ENCODE data around the gene PIGU. TPM values are rescaled to one million over a fixed set of nuclear protein-coding genes. Genes with fewer than 3 reads are reported as not detected.

The PIGU gene
- total RNA-seq, 1 experiment from 2014 or later = 24.4 TPM

- DNase-seq (ENCODE audit: low read depth in 1 of 2, low spot score in 2 of 2) = no peak
- H3K4me1 ChIP-seq (replicated peaks) = peaks cover 16% of the 10 kb centered on the region
- H3K27ac ChIP-seq = no peak overlapping the region
- peaks cover 34% of the 10 kb centered on the region for H3K36me3 ChIP-seq
- H3K27me3 ChIP-seq (replicated peaks) = no peaks in the 10 kb centered on the region
- no peak overlapping the region for H3K4me3 ChIP-seq
- H3K9me3 ChIP-seq (replicated peaks) = no peaks in the 10 kb centered on the region
Measured at GRCh38 chr20:34710861-34711574, 34.1 kb upstream of the PIGU start.

- Histone ChIP-seq H3K4me3 (no peak overlapping the region), H3K36me3 (peaks cover 33% of the 10 kb centered on the region), H3K9me3 (replicated peaks) (no peaks in the 10 kb centered on the region), H3K27ac (no peak overlapping the region), H3K4me1 (replicated peaks) (peaks cover 16% of the 10 kb centered on the region), H3K27me3 (replicated peaks) (no peaks in the 10 kb centered on the region)
- no peak for DNase-seq (ENCODE audit: low read depth in 1 of 2, low spot score in 2 of 2)
Measured at GRCh38 chr20:34710568-34710839, 33.6 kb upstream of the PIGU start.

DNA sequence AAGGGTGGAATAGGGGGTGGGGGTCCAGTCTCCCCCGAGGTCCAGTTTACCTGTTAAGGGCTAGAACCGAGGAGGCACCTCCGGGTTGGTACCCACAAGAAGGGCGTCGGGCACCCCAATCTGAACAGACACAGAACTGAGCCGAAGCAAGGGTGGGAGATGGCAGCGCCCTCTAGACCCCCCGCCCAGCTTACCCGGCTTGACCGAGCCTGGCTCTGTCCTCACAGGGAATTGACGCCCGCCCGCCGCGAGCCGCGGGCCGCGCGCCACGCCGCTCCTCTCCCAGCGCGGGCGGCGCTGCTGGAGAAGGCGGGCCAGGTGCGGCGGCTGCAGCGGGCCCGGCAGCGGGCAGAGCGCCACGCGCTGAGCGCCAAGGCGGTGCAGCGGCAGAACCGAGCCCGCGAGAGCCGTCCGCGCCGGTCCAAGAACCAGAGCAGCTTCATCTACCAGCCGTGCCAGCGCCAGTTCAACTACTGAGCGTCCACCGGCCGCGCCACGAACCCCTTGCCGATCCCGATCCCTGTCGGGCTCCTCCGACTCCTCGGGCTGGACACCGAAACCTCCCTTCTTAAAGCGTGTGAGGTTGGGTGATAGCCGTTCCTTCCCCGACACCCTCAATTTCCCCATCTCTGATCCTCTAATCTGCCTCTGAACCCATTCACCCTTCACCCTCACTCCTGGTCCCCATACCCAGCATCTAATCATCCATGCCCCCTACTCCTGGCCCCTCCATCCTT is 33.1 kb upstream of the PIGU start:
- Histone ChIP-seq H3K4me1 (replicated peaks) (peaks cover 18% of the 10 kb centered on the region), H3K27me3 (replicated peaks) (no peaks in the 10 kb centered on the region), H3K4me3 (peak overlapping the region; percentile 23), H3K36me3 (peaks cover 28% of the 10 kb centered on the region), H3K9me3 (replicated peaks) (no peaks in the 10 kb centered on the region), H3K27ac (no peak overlapping the region)
- peak; percentile 44 to 48 for DNase-seq (ENCODE audit: low read depth in 1 of 2, low spot score in 2 of 2)

DNA sequence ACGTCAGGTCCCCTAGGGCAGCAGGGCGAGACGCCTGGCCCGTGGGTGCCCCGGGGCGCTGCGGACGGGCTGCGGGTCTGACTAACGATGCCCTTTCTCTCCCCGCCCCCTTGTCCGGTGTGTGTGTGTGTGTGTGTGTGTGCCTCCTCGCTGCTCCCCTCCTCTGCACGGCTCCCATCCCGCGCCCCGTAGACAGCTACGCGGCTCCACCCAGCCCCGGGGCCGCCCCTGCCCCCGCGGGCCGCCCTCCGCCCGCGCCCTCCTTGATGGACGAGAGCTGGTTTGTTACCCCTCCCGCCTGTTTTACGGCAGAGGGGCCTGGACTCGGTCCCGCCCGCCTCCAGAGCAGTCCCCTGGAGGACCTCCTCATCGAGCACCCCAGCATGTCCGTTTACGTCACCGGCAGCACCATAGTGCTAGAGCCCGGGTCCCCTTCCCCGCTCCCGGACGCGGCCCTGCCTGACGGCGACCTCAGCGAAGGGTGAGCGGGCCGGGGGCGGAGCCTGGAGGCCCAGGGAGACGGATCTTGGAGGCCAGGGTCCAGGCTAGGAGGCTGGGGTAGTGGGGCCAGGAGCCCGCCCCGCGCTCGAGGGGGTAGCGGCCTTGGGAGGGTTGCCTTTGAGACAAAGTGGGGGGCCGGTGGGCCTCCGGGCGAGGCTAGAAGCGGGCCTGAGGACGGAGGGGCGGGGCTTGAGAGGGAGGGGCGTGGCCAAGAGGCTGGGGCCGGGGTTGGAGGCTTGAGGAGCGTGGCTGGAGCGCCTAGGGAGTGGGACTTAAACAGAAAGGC is 32.3 kb upstream of the PIGU start:
- H3K36me3 ChIP-seq = peaks cover 24% of the 10 kb centered on the region
- H3K27me3 ChIP-seq (replicated peaks) = no peaks in the 10 kb centered on the region
- peak overlapping the region; percentile 23 for H3K4me3 ChIP-seq
- no peak overlapping the region for H3K27ac ChIP-seq
- peaks cover 22% of the 10 kb centered on the region for H3K4me1 ChIP-seq (replicated peaks)
- H3K9me3 ChIP-seq (replicated peaks) = no peaks in the 10 kb centered on the region
- peak in 1 of 2 experiments; percentile 55 for DNase-seq (ENCODE audit: low read depth in 1 of 2, low spot score in 2 of 2)

DNA sequence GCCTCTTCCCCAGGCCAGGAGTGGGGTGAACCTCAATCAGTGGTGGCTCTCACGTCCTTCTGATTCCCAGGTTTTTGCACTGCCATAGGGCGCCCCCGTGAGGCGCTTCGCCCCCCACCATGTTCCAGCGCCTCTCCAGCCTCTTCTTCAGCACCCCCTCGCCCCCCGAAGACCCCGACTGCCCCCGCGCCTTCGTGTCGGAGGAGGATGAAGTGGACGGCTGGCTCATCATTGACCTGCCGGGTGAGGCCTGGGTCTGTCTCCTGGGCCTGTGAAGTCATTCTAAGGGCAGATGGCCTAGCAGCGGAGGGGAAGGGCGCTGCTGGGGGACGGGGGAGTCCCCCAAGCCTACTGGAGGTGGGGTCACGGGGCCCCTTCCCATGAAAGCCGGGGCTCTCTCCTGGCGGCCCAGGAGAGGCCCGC is 31.7 kb upstream of the PIGU start:
- Histone ChIP-seq H3K9me3 (replicated peaks) (no peaks in the 10 kb centered on the region), H3K4me3 (no peak overlapping the region), H3K27me3 (replicated peaks) (no peaks in the 10 kb centered on the region), H3K36me3 (peaks cover 22% of the 10 kb centered on the region), H3K4me1 (replicated peaks) (peaks cover 17% of the 10 kb centered on the region), H3K27ac (no peak overlapping the region)
- peak in 1 of 2 experiments; percentile 47 for DNase-seq (ENCODE audit: low read depth in 1 of 2, low spot score in 2 of 2)

GRCh38 chr20:34706912-34707784 is 30.3 kb upstream of the PIGU start:
- H3K9me3 ChIP-seq (replicated peaks) = no peaks in the 10 kb centered on the region
- no peak overlapping the region for H3K27ac ChIP-seq
- no peaks in the 10 kb centered on the region for H3K27me3 ChIP-seq (replicated peaks)
- DNase-seq (ENCODE audit: low read depth in 1 of 2, low spot score in 2 of 2) = no peak
- peaks cover 13% of the 10 kb centered on the region for H3K36me3 ChIP-seq
- peaks cover 14% of the 10 kb centered on the region for H3K4me1 ChIP-seq (replicated peaks)
- H3K4me3 ChIP-seq = no peak overlapping the region

DNA sequence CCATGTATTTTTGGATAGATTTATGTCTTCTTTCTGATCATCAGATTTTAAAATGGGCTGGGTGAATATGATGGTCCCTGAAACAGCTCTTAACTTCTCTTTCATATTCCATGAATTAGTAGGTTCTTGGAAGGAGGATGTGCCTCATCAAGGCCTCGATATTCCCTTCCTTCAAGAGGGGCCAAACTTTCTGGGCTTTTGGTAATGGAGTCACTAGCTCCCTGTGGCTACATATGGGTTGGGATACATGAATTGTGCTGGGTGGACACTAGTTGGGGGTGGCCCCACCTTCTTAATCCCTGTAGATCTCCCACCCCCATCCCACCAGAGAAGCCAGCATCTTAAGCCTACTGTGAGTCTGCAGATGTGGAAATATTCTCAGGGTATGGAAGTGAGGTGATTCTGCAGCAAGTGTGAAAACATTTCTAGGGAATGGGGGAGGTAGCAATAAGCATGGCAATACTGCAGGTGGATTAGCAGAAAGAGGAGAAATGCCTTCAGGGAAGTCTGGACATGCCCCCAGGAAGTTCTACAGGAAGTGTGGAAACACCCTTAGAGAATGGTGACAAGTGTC is 29.5 kb upstream of the PIGU start:
- Histone ChIP-seq H3K4me3 (no peak overlapping the region), H3K4me1 (replicated peaks) (peaks cover 15% of the 10 kb centered on the region), H3K27me3 (replicated peaks) (no peaks in the 10 kb centered on the region), H3K9me3 (replicated peaks) (no peaks in the 10 kb centered on the region), H3K27ac (no peak overlapping the region), H3K36me3 (peaks cover 7% of the 10 kb centered on the region)
- DNase-seq (ENCODE audit: low read depth in 1 of 2, low spot score in 2 of 2) = no peak

DNA sequence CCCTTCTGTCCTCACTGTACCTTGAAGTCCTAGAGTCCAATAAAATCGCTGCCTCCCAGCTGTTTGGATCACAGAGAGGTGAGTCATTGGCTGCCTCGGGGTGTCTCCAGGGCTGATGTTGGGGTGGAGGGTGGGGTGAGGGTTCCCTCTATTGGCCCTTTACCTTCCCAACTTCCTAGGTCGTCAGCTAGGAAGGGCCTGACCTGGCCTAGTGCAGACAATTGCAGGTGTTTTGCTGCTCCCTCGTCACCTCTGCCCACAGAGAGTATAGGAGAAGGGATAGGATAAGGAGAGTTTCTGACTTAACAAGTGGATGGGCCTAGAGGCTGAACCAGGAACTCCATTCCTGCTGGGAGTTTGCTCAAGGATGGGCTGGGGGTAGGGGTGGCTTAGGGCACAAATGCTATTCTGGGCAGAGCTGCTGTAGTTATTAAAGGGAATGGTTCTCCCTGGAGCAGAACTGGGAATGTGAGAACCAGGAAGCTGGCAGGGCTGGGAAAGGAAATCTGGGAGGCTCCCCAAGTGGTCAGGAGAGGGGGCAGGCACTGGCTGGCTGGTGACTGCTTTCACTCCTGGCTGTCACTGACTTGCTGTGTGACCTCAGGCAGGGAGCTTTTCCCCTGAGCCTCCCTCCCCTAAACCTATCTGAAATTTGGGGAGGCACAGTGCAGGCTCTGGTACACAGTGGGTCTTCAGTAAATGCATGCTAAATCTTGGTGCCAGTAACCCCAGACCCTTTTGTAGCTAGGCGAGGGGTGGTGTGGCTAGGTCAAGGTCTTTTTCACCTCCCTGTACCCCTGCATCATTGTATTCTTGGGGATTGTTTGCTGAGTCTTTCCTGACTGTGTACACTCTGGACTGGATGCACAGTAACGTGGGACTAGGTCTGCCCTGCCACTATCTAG is 28.8 kb upstream of the PIGU start:
- peak in 1 of 2 experiments; percentile 26 for DNase-seq (ENCODE audit: low read depth in 1 of 2, low spot score in 2 of 2)
- Histone ChIP-seq H3K4me1 (replicated peaks) (peaks cover 18% of the 10 kb centered on the region), H3K9me3 (replicated peaks) (no peaks in the 10 kb centered on the region), H3K4me3 (no peak overlapping the region), H3K27ac (no peak overlapping the region), H3K27me3 (replicated peaks) (no peaks in the 10 kb centered on the region), H3K36me3 (peaks cover 5% of the 10 kb centered on the region)

DNA sequence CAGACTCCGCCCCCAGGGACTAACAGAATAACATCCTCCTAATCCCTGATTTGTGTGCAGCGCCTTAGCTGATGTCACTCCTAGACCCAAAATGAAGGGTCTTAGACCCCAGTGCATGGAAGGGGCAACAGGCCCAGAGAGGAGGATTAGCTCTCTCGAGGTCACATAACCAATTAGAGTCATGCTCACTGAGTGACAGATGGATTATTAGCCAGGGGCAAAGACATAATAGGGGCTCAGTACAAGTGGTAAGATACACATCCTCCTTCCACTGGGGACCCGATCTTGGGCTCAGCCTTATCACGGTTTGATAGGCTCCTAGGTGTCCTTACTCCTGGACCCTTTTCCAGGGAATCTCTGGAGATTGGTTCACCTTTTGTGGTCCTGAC is 28.1 kb upstream of the PIGU start:
- DNase-seq (ENCODE audit: low read depth in 1 of 2, low spot score in 2 of 2) = no peak
- no peaks in the 10 kb centered on the region for H3K9me3 ChIP-seq (replicated peaks)
- H3K27ac ChIP-seq = peak overlapping the region; percentile 99
- peaks cover 18% of the 10 kb centered on the region for H3K4me1 ChIP-seq (replicated peaks)
- H3K27me3 ChIP-seq (replicated peaks) = no peaks in the 10 kb centered on the region
- peaks cover 5% of the 10 kb centered on the region for H3K36me3 ChIP-seq
- peak overlapping the region; percentile 98 for H3K4me3 ChIP-seq

- peak within 1 kb of the TSS; percentile 99 for H3K27ac ChIP-seq
- H3K4me3 ChIP-seq = peak within 1 kb of the TSS; percentile 98
- peaks cover 18% of the 10 kb centered on the region for H3K4me1 ChIP-seq (replicated peaks)
- H3K27me3 ChIP-seq (replicated peaks) = no peaks in the 10 kb centered on the region
- peaks cover 5% of the 10 kb centered on the region for H3K36me3 ChIP-seq
- H3K9me3 ChIP-seq (replicated peaks) = no peaks in the 10 kb centered on the region
- peak; percentile 74 to 91 for DNase-seq (ENCODE audit: low read depth in 1 of 2, low spot score in 2 of 2)
Measured at GRCh38 chr20:34704177-34705007, 27.5 kb upstream of the PIGU start, which contains the start of gene TP53INP2. Gene TP53INP2, plus strand, starts transcription at chr20:34704344. Its CDS starts 4,396 bp downstream, at chr20:34708740.

DNA sequence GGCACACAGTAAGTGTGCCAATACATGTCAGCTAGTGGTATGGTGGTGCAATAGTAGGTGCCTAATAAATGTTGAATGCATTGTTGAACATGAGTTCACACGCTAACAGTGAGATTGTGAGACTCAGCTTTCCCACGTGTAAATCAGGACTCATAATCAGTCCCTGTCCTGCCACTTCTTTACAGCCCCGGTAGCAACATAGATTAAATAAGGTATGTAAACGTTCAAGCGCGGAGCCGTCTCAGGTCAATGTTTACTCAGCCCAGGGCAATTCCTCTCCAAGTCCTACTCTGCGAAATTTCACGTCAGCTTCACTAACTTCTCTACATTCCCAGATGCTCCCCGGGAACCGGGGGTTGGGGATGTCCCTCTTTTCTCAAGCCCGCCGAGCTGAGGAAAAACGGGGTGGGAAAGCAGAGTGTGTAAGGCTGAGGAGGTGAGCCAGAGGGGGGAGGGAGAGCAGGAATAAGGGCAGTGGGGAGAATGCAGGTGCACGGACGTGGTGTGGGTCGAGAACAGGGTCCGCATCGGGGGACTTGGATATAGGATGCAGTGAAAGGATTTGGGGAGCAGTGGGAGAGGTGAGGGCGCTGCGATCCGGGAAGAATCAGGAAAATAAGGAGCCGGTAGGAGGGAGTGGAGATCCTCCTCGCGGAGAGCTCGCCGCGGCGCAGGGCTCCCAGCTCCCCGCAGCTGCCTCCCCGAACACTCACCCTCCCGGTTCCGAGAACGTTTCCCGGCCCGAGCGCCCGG is 26.7 kb upstream of the PIGU start:
- no peaks in the 10 kb centered on the region for H3K9me3 ChIP-seq (replicated peaks)
- peaks cover 5% of the 10 kb centered on the region for H3K36me3 ChIP-seq
- H3K4me1 ChIP-seq (replicated peaks) = peaks cover 18% of the 10 kb centered on the region
- peak in 1 of 2 experiments; percentile 46 for DNase-seq (ENCODE audit: low read depth in 1 of 2, low spot score in 2 of 2)
- peak overlapping the region; percentile 99 for H3K27ac ChIP-seq
- H3K4me3 ChIP-seq = peak overlapping the region; percentile 98
- H3K27me3 ChIP-seq (replicated peaks) = no peaks in the 10 kb centered on the region

Measured in SJSA1 (cell line).